HepG2 (cell line): ENCODE data around the gene E2F3. TPM values are rescaled to one million over a fixed set of nuclear protein-coding genes. Genes with fewer than 3 reads are reported as not detected.

Experiments used
- CHD4 ChIP-seq: fragments of 200-600 bp; sonication (generic); IDR thresholded peaks from 2 replicates; pipeline ENCODE4 v1.7.0; 2017; ENCODE audit warnings: mild to moderate bottlenecking, low read length, borderline replicate concordance
- FOXP1 ChIP-seq, 2 experiments: fragments of 450-650 bp in 1 of 2; IDR thresholded peaks; 2 replicates each; pipeline ENCODE4 v1.6.1; 2017 to 2018; ENCODE audit warnings: antibody characterized with exemption in 1 of 2
- GTF2F1 ChIP-seq: fragments of 150-350 bp; IDR thresholded peaks from 2 replicates; pipeline ENCODE4 v1.6.1; 2014; ENCODE audit warnings: low read length
- HES4 ChIP-seq: sonication (generic); formaldehyde crosslinking; IDR thresholded peaks from 2 replicates; pipeline ENCODE4 v1.9.0; 2021; ENCODE audit warnings: mild to moderate bottlenecking, missing genetic modification reagents, borderline replicate concordance
- KLF12 ChIP-seq: sonication (generic); formaldehyde crosslinking; IDR thresholded peaks from 2 replicates; pipeline ENCODE4 v1.4.0; 2020; ENCODE audit warnings: missing genetic modification reagents, borderline replicate concordance
- KMT2A ChIP-seq: sonication (generic); formaldehyde crosslinking; IDR thresholded peaks from 2 replicates; pipeline ENCODE4 v1.4.0; 2020; ENCODE audit warnings: missing genetic modification reagents
- MAZ ChIP-seq, 2 experiments: sonication (generic) in 1 of 2; formaldehyde crosslinking in 1 of 2; IDR thresholded peaks; 2 replicates each; pipeline versions ENCODE4 v1.5.0 to v1.6.1; 2012 to 2020; ENCODE audit warnings: low read depth in 2 of 2, mild to moderate bottlenecking in 2 of 2, borderline replicate concordance in 1 of 2, improper control_type of control experiment in 1 of 2, low read length in 1 of 2, missing genetic modification reagents in 1 of 2, moderate library complexity in 1 of 2
- MED1 ChIP-seq: sonication (generic); formaldehyde crosslinking; IDR thresholded peaks from 2 replicates; pipeline ENCODE4 v1.4.0; 2020; ENCODE audit warnings: missing genetic modification reagents
- MTA3 ChIP-seq: sonication (generic); formaldehyde crosslinking; IDR thresholded peaks from 2 replicates; pipeline ENCODE4 v1.4.0; 2020; ENCODE audit warnings: missing genetic modification reagents
- NFE2 ChIP-seq: sonication (generic); formaldehyde crosslinking; IDR thresholded peaks from 2 replicates; pipeline ENCODE4 v1.4.0; 2020; ENCODE audit warnings: missing genetic modification reagents
- NR2F6 ChIP-seq, 2 experiments: IDR thresholded peaks; 2 replicates each; pipeline ENCODE4 v1.6.1; 2016; ENCODE audit warnings: antibody characterized with exemption in 1 of 2, mild to moderate bottlenecking in 1 of 2
- PITX1 ChIP-seq: sonication (generic); formaldehyde crosslinking; IDR thresholded peaks from 2 replicates; pipeline ENCODE4 v1.5.1; 2020; ENCODE audit warnings: mild to moderate bottlenecking, missing genetic modification reagents
- SMAD3 ChIP-seq: sonication (generic); formaldehyde crosslinking; IDR thresholded peaks from 2 replicates; pipeline ENCODE4 v1.4.0; 2020; ENCODE audit warnings: missing genetic modification reagents
- SRY ChIP-seq: sonication (generic); formaldehyde crosslinking; IDR thresholded peaks from 2 replicates; pipeline ENCODE4 v1.8.0; 2022; ENCODE audit warnings: mild to moderate bottlenecking, missing genetic modification reagents
- SSRP1 ChIP-seq: IDR thresholded peaks from 2 replicates; pipeline ENCODE4 v1.6.1; 2016; ENCODE audit warnings: control low read depth
- TCF7L2 ChIP-seq: IDR thresholded peaks from 2 replicates; pipeline ENCODE4 v1.6.1; 2011; ENCODE audit warnings: mild to moderate bottlenecking, low read depth, low read length, moderate library complexity
- ZFP1 ChIP-seq: IDR thresholded peaks from 2 replicates; pipeline ENCODE4 v1.6.1; 2016
- ZKSCAN1 ChIP-seq: fragments of 150-350 bp; IDR thresholded peaks from 2 replicates; pipeline ENCODE4 v1.6.1; 2014; ENCODE audit warnings: low read length
- ZMYM2 ChIP-seq: sonication (generic); formaldehyde crosslinking; IDR thresholded peaks from 2 replicates; pipeline ENCODE4 v1.8.0; 2022; ENCODE audit warnings: mild to moderate bottlenecking, missing genetic modification reagents
- ZNF451 ChIP-seq: sonication (generic); formaldehyde crosslinking; IDR thresholded peaks from 2 replicates; pipeline ENCODE4 v1.5.0; 2020; ENCODE audit warnings: mild to moderate bottlenecking, missing genetic modification reagents
- ZNF546 ChIP-seq: sonication (generic); formaldehyde crosslinking; conservative IDR thresholded peaks from 2 replicates; pipeline ENCODE4 v1.8.1; 2023; ENCODE audit warnings: mild to moderate bottlenecking, missing genetic modification reagents
- ZNF564 ChIP-seq: sonication (generic); formaldehyde crosslinking; IDR thresholded peaks from 2 replicates; pipeline ENCODE4 v1.8.1; 2023; ENCODE audit warnings: mild to moderate bottlenecking, missing genetic modification reagents
- ZNF629 ChIP-seq: sonication (generic); formaldehyde crosslinking; conservative IDR thresholded peaks from 2 replicates; pipeline ENCODE4 v1.5.0; 2020; ENCODE audit warnings: missing genetic modification reagents
- ZNF816 ChIP-seq: sonication (generic); formaldehyde crosslinking; IDR thresholded peaks from 2 replicates; pipeline ENCODE4 v1.8.0; 2022; ENCODE audit warnings: missing genetic modification reagents, mild to moderate bottlenecking, borderline replicate concordance
- polyA plus RNA-seq, 8 experiments: library from polyadenylated mRNA; depleted of rRNA in 3 of 8; stranded (reverse) in 7 of 8; unstranded in 1 of 8; fragments of >200 nt; fragmentation: Illumina TruSeq in 4 of 8; extraction: Trizol in 4 of 8; gene quantifications; 2 replicates each; pipeline versions ENCODE4 v1.2.1 to v1.2.3, GENCODE V29; 2011 to 2016; ENCODE audit warnings: low read depth in 4 of 8, missing spikeins in 1 of 8, mixed read lengths in 1 of 8; ENCODE audit not compliant: insufficient read depth in 1 of 8
- total RNA-seq, 5 experiments: library from RNA; depleted of rRNA; stranded (reverse); fragments of >200 nt; fragmentation: Illumina TruSeq; extraction: Trizol; gene quantifications; 2 replicates each; pipeline ENCODE4 v1.2.3, GENCODE V29; 2016; ENCODE audit warnings: low read depth in 1 of 5
- TF ChIP-seq, protein P1 (sequence below): sonication (generic); formaldehyde crosslinking; IDR thresholded peaks from 2 replicates; pipeline ENCODE4 v1.4.0; 2020; ENCODE audit warnings: mild to moderate bottlenecking, low read depth, missing genetic modification reagents
- TF ChIP-seq, protein P2 (sequence below): IDR thresholded peaks from 2 replicates; pipeline ENCODE4 v1.6.1; 2016
- TF ChIP-seq, protein P3 (sequence below): IDR thresholded peaks from 2 replicates; pipeline ENCODE4 v1.6.1; 2018; ENCODE audit warnings: missing genetic modification reagents
- TF ChIP-seq, protein P4 (sequence below): sonication (generic); formaldehyde crosslinking; IDR thresholded peaks from 2 replicates; pipeline ENCODE4 v1.8.0; 2022; ENCODE audit warnings: mild to moderate bottlenecking, missing genetic modification reagents

E2F3 gene
- total and polyA plus RNA-seq, 2 of the 13 experiments (the other 11 are each of a cell fraction or from before 2014, with no cell fraction given): 8.5 to 12.7 TPM

DNA sequence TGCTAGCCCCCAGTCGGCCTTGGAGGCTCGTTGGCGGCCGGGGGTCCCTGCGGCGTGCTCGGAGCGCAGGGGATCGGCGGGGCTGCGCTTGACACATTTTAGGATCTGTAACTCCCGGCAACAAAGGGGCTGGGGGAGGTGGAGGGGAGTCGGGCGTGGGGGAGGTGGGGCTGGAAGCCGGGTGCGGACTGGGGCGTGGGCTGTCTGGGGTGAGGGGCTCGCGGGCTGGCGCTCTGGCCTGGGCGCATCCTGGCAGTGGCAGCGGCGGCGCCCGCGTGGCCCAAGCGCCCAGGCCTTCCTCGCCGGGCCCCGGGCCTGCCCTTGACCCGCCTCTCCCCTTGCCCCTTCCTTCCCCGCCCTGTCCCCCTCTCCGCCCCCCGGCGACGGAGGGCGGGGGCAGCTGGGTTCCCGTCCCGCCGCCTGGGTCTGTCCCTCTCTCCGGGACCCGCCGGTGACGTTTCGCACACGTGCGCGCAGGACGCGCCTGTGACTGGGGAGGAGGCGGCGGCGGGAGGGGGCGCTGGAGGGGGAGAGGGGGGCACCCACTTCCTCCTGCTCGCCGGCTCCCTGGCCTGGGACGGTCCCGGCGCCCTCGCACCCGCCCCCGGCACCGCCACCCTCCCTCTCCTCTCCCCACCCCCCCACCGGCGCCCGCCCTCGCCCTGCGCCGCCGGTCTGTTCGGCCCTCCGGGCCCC is 1.5 kb downstream of the E2F3 start (continued):
- TF ChIP-seq, protein P1, sequence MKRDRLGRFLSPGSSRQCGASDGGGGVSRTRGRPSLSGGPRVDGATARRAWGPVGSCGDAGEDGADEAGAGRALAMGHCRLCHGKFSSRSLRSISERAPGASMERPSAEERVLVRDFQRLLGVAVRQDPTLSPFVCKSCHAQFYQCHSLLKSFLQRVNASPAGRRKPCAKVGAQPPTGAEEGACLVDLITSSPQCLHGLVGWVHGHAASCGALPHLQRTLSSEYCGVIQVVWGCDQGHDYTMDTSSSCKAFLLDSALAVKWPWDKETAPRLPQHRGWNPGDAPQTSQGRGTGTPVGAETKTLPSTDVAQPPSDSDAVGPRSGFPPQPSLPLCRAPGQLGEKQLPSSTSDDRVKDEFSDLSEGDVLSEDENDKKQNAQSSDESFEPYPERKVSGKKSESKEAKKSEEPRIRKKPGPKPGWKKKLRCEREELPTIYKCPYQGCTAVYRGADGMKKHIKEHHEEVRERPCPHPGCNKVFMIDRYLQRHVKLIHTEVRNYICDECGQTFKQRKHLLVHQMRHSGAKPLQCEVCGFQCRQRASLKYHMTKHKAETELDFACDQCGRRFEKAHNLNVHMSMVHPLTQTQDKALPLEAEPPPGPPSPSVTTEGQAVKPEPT (CRISPR knock-in tag): no peak
- TF ChIP-seq, protein P2, sequence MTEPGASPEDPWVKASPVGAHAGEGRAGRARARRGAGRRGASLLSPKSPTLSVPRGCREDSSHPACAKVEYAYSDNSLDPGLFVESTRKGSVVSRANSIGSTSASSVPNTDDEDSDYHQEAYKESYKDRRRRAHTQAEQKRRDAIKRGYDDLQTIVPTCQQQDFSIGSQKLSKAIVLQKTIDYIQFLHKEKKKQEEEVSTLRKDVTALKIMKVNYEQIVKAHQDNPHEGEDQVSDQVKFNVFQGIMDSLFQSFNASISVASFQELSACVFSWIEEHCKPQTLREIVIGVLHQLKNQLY (CRISPR knock-in tag): 0 out of 2 replicates have a peak, but pooled peaks have one; percentile 20
- TF ChIP-seq KMT2A (CRISPR knock-in tag) (peak; percentile 53; the same call in 1 of the 2 replicates), HES4 (CRISPR knock-in tag) (no peak; the same call in 1 of the 2 replicates), ZNF546 (CRISPR knock-in tag) (no peak), CHD4 (no peak), ZNF629 (CRISPR knock-in tag) (no peak), NR2F6 (IDR thresholded peaks at IDR 0.05) (peak; percentile 37), NR2F6 (CRISPR knock-in tag; IDR thresholded peaks at IDR 0.05) (peak; percentile 91), ZFP1 (CRISPR knock-in tag) (no peak), MTA3 (no peak), MED1 (CRISPR knock-in tag) (peak; percentile 14; the same call in 1 of the 2 replicates), ZNF564 (CRISPR knock-in tag) (peak; percentile 14; the same call in 1 of the 2 replicates), ZNF816 (CRISPR knock-in tag) (no peak; the same call in 1 of the 2 replicates), ZKSCAN1 (no peak), SMAD3 (no peak), MAZ (IDR thresholded peaks at IDR 0.05; ENCODE audit: borderline replicate concordance, low read depth, low read length) (peak; percentile 79), MAZ (CRISPR knock-in tag; IDR thresholded peaks at IDR 0.05; ENCODE audit: low read depth) (peak; percentile 75; the same call in 1 of the 2 replicates), GTF2F1 (no peak), ZNF451 (no peak), SSRP1 (no peak), FOXP1 (IDR thresholded peaks at IDR 0.05) (no peak), FOXP1 (CRISPR knock-in tag; IDR thresholded peaks at IDR 0.05) (peak; percentile 48; the same call in 1 of the 2 replicates), KLF12 (peak; percentile 41; the same call in 1 of the 2 replicates), TCF7L2 (no peak), PITX1 (CRISPR knock-in tag) (no peak), NFE2 (no peak), ZMYM2 (CRISPR knock-in tag) (no peak), SRY (CRISPR knock-in tag) (peak; percentile 24; the same call in 1 of the 2 replicates)
- TF ChIP-seq, protein P3, sequence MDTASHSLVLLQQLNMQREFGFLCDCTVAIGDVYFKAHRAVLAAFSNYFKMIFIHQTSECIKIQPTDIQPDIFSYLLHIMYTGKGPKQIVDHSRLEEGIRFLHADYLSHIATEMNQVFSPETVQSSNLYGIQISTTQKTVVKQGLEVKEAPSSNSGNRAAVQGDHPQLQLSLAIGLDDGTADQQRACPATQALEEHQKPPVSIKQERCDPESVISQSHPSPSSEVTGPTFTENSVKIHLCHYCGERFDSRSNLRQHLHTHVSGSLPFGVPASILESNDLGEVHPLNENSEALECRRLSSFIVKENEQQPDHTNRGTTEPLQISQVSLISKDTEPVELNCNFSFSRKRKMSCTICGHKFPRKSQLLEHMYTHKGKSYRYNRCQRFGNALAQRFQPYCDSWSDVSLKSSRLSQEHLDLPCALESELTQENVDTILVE: peak; percentile 99
- TF ChIP-seq, protein P4, sequence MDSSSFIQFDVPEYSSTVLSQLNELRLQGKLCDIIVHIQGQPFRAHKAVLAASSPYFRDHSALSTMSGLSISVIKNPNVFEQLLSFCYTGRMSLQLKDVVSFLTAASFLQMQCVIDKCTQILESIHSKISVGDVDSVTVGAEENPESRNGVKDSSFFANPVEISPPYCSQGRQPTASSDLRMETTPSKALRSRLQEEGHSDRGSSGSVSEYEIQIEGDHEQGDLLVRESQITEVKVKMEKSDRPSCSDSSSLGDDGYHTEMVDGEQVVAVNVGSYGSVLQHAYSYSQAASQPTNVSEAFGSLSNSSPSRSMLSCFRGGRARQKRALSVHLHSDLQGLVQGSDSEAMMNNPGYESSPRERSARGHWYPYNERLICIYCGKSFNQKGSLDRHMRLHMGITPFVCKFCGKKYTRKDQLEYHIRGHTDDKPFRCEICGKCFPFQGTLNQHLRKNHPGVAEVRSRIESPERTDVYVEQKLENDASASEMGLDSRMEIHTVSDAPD (CRISPR knock-in tag): no peak
